H1 (cell line): ENCODE measurements around the gene DMWD. TPM values are rescaled to one million over a fixed set of nuclear protein-coding genes. Genes with fewer than 3 reads are reported as not detected.
A peak's percentile ranks its signal among the peaks of the same experiment; 100 is the strongest.

Experiments used
- CTCF ChIA-PET: fragments of 300-600 bp; sonication (Branson Sonifier 250); formaldehyde crosslinking; loops from one replicate; lab custom pipeline; 2021; ENCODE audit not compliant: partially characterized antibody; lab: Charles Lee
- POLR2A ChIA-PET: fragments of 300-600 bp; sonication (Branson Sonifier 250); formaldehyde crosslinking; loops from one replicate; lab custom pipeline; 2021; ENCODE audit warnings: inconsistent platforms; ENCODE audit not compliant: partially characterized antibody; lab: Charles Lee
- DNase-seq, 2 experiments: peaks; one replicate each; pipeline versions ENCODE4 v3.0.0 to v3.0.0-alpha.2; 2010 to 2022; ENCODE audit warnings: low spot score in 2 of 2, low read depth in 1 of 2, mixed read lengths in 1 of 2
- FAIRE-seq: peaks from 2 replicates; lab custom pipeline; 2011; peaks lifted over from hg19 to GRCh38; lab: Jason Lieb, UNC
- H2AFZ ChIP-seq: 2 replicates; pipeline ENCODE4 v1.8.1; 2012; ENCODE audit warnings: low read length, inconsistent platforms
- H2AK5ac ChIP-seq: 2 replicates; pipeline ENCODE4 v1.6.1; 2013; ENCODE audit warnings: low read depth, low read length
- H2BK120ac ChIP-seq: replicated peaks from 2 replicates; pipeline ENCODE3; 2013; ENCODE audit warnings: low read depth, low read length, inconsistent platforms
- H2BK12ac ChIP-seq: 2 replicates; pipeline ENCODE4 v1.6.1; 2013; ENCODE audit warnings: low read depth, low read length
- H2BK15ac ChIP-seq: 2 replicates; pipeline ENCODE4 v1.6.1; 2013; ENCODE audit warnings: low read length
- H2BK20ac ChIP-seq: 2 replicates; pipeline ENCODE4 v1.6.1; 2013; ENCODE audit warnings: low read length
- H2BK5ac ChIP-seq: 2 replicates; pipeline ENCODE4 v1.6.1; 2013; ENCODE audit warnings: low read depth, low read length
- H3K14ac ChIP-seq: 2 replicates; pipeline ENCODE4 v1.6.1; 2013; ENCODE audit warnings: inconsistent platforms; ENCODE audit not compliant: insufficient read length
- H3K18ac ChIP-seq: 2 replicates; pipeline ENCODE4 v1.6.1; 2013; ENCODE audit warnings: low read length; ENCODE audit errors: extremely low read depth
- H3K23ac ChIP-seq: 2 replicates; pipeline ENCODE4 v1.6.1; 2013; ENCODE audit warnings: inconsistent platforms; ENCODE audit not compliant: insufficient read length
- H3K23me2 ChIP-seq: 2 replicates; pipeline ENCODE4 v1.6.1; 2013; ENCODE audit warnings: low read depth, low read length
- H3K27ac ChIP-seq: 2 replicates; pipeline ENCODE4 v1.6.1; 2011; ENCODE audit warnings: low read depth, low read length, inconsistent platforms
- H3K27me3 ChIP-seq, 4 experiments: replicated peaks in 1 of 4; 1 replicate in 1 of 4; 2 replicates in 3 of 4; pipeline versions ENCODE4 v1.6.1 to v1.8.1; 2011 to 2013; ENCODE audit warnings: low read length in 3 of 4, mild to moderate bottlenecking in 3 of 4, inconsistent platforms in 2 of 4, mixed read lengths in 2 of 4, moderate library complexity in 1 of 4; ENCODE audit not compliant: control insufficient read depth in 3 of 4, insufficient read depth in 3 of 4; ENCODE audit errors: extremely low read depth in 1 of 4
- H3K36me3 ChIP-seq, 4 experiments: 2 replicates each; pipeline versions ENCODE4 v1.6.1 to v1.8.1; 2011 to 2013; ENCODE audit warnings: mild to moderate bottlenecking in 4 of 4, low read length in 3 of 4, moderate library complexity in 2 of 4, control low read depth in 1 of 4, inconsistent platforms in 1 of 4; ENCODE audit not compliant: insufficient read depth in 4 of 4, control insufficient read depth in 2 of 4
- H3K4ac ChIP-seq: replicated peaks from 2 replicates; pipeline ENCODE3; 2013; ENCODE audit warnings: low read length, low read depth, mixed read lengths, inconsistent platforms; ENCODE audit not compliant: insufficient read length
- H3K4me1 ChIP-seq, 4 experiments: replicated peaks in 1 of 4; 1 replicate in 1 of 4; 2 replicates in 3 of 4; pipeline versions ENCODE4 v1.6.1 to v1.8.1; 2011 to 2013; ENCODE audit warnings: low read length in 3 of 4, inconsistent platforms in 2 of 4, mixed read lengths in 1 of 4; ENCODE audit not compliant: insufficient read depth in 4 of 4, control insufficient read depth in 3 of 4
- H3K4me2 ChIP-seq, 2 experiments: 2 replicates each; pipeline versions ENCODE4 v1.6.1 to v1.8.1; 2011 to 2013; ENCODE audit warnings: low read depth in 2 of 2, low read length in 2 of 2, control low read depth in 1 of 2, inconsistent platforms in 1 of 2, mild to moderate bottlenecking in 1 of 2; ENCODE audit not compliant: insufficient read depth in 1 of 2
- H3K4me3 ChIP-seq, 4 experiments: fragments of 200-600, 300-600 bp in 1 of 4; sonication (generic), shearing (Covaris generic), sonication (Bioruptor Twin) in 1 of 4; 2 replicates each; pipeline versions ENCODE4 v1.5.1 to v1.8.1; 2011 to 2016; ENCODE audit warnings: low read length in 4 of 4, low read depth in 3 of 4, control low read depth in 2 of 4, inconsistent platforms in 2 of 4, mild to moderate bottlenecking in 2 of 4, mixed read lengths in 1 of 4, moderate library complexity in 1 of 4; ENCODE audit not compliant: insufficient read depth in 2 of 4; ENCODE audit errors: extremely low read depth in 1 of 4
- H3K56ac ChIP-seq: replicated peaks from 2 replicates; pipeline ENCODE3; 2013; ENCODE audit warnings: low read depth, mild to moderate bottlenecking, mixed read lengths, low read length, inconsistent platforms; ENCODE audit not compliant: insufficient read length
- H3K79me1 ChIP-seq: 2 replicates; pipeline ENCODE4 v1.6.1; 2013; ENCODE audit warnings: low read depth, low read length, control low read depth
- H3K79me2 ChIP-seq, 2 experiments: 2 replicates each; pipeline versions ENCODE4 v1.6.1 to v1.8.1; 2012 to 2013; ENCODE audit warnings: low read length in 2 of 2, mild to moderate bottlenecking in 2 of 2, inconsistent platforms in 1 of 2; ENCODE audit not compliant: insufficient read depth in 2 of 2, control insufficient read depth in 1 of 2
- H3K9ac ChIP-seq, 4 experiments: replicated peaks in 1 of 4; 1 replicate in 1 of 4; 2 replicates in 3 of 4; pipeline versions ENCODE4 v1.6.1 to v1.8.1; 2011 to 2013; ENCODE audit warnings: low read depth in 3 of 4, low read length in 3 of 4, control low read depth in 2 of 4, mild to moderate bottlenecking in 2 of 4, moderate library complexity in 2 of 4, inconsistent platforms in 1 of 4; ENCODE audit errors: extremely low read depth in 1 of 4
- H3K9me3 ChIP-seq, 2 experiments: 2 replicates each; pipeline versions ENCODE4 v1.6.1 to v1.8.1; 2012 to 2013; ENCODE audit warnings: mild to moderate bottlenecking in 2 of 2, moderate library complexity in 2 of 2, control low read depth in 1 of 2, inconsistent platforms in 1 of 2, low read depth in 1 of 2, low read length in 1 of 2, mixed read lengths in 1 of 2; ENCODE audit not compliant: insufficient read depth in 2 of 2
- H4K20me1 ChIP-seq, 2 experiments: replicated peaks in 1 of 2; 2 replicates each; pipeline versions ENCODE3 to v1.8.1; 2011 to 2013; ENCODE audit warnings: inconsistent platforms in 2 of 2, low read length in 2 of 2, mild to moderate bottlenecking in 1 of 2; ENCODE audit not compliant: insufficient read depth in 2 of 2, control insufficient read depth in 1 of 2
- H4K5ac ChIP-seq: 2 replicates; pipeline ENCODE4 v1.6.1; 2013; ENCODE audit warnings: low read length, low read depth, mixed read lengths, inconsistent platforms; ENCODE audit not compliant: insufficient read length
- H4K8ac ChIP-seq: 2 replicates; pipeline ENCODE4 v1.8.0; 2013; ENCODE audit warnings: mild to moderate bottlenecking, moderate library complexity, low read length, inconsistent platforms; ENCODE audit not compliant: insufficient read depth; ENCODE audit errors: extremely low read depth
- H4K91ac ChIP-seq: replicated peaks from 2 replicates; pipeline ENCODE3; 2013; ENCODE audit warnings: low read length, mixed read lengths, inconsistent platforms; ENCODE audit not compliant: insufficient read length
- CTBP2 ChIP-seq: IDR thresholded peaks from 2 replicates; pipeline ENCODE4 v1.7.0; 2011; ENCODE audit warnings: borderline replicate concordance, mild to moderate bottlenecking, moderate library complexity, mixed read lengths, low read length; ENCODE audit not compliant: insufficient read depth, insufficient read length
- FOSL1 ChIP-seq: IDR thresholded peaks from 2 replicates; pipeline ENCODE4 v1.6.1; 2011; ENCODE audit warnings: mild to moderate bottlenecking, low read depth, low read length, moderate library complexity; ENCODE audit not compliant: insufficient read depth
- GTF2F1 ChIP-seq: IDR thresholded peaks from 2 replicates; pipeline ENCODE4 v1.6.1; 2012; ENCODE audit warnings: low read depth, low read length, improper control_type of control experiment, borderline replicate concordance
- KDM4A ChIP-seq: IDR thresholded peaks from one replicate; pipeline ENCODE4 v1.7.1; 2012; ENCODE audit warnings: low read depth, mild to moderate bottlenecking, moderate library complexity, low read length, inconsistent platforms; ENCODE audit not compliant: severe bottlenecking
- RXRA ChIP-seq: IDR thresholded peaks from 2 replicates; pipeline ENCODE4 v1.6.1; 2011; ENCODE audit warnings: low read depth, mild to moderate bottlenecking, low read length, moderate library complexity; ENCODE audit not compliant: insufficient read depth
- SAP30 ChIP-seq: fragments of 300-600 bp; sonication (generic); IDR thresholded peaks from 2 replicates; pipeline ENCODE4 v1.7.1; 2012; ENCODE audit warnings: low read length, moderate library complexity, mild to moderate bottlenecking, inconsistent platforms; ENCODE audit not compliant: insufficient read depth, insufficient replicate concordance
- SIN3A ChIP-seq, 2 experiments: IDR thresholded peaks in 1 of 2; conservative IDR thresholded peaks in 1 of 2; 2 replicates each; pipeline ENCODE4 v1.6.1; 2011 to 2012; ENCODE audit warnings: low read length in 2 of 2, improper control_type of control experiment in 1 of 2, low read depth in 1 of 2, mild to moderate bottlenecking in 1 of 2
- SIX5 ChIP-seq: IDR thresholded peaks from 2 replicates; pipeline ENCODE4 v1.6.1; 2011; ENCODE audit warnings: mild to moderate bottlenecking, low read depth, low read length
- SRF ChIP-seq: IDR thresholded peaks from 2 replicates; pipeline ENCODE4 v1.6.1; 2011; ENCODE audit warnings: mild to moderate bottlenecking, low read depth, low read length, moderate library complexity
- SUZ12 ChIP-seq: fragments of 200-600 bp; sonication (generic); IDR thresholded peaks from 2 replicates; pipeline ENCODE4 v1.6.1; 2012; ENCODE audit warnings: mild to moderate bottlenecking, inconsistent platforms, low read length, moderate library complexity, mixed read lengths
- TAF1 ChIP-seq: IDR thresholded peaks from 2 replicates; pipeline ENCODE4 v1.6.1; 2011; ENCODE audit warnings: mild to moderate bottlenecking, low read depth, low read length
- ZNF274 ChIP-seq: IDR thresholded peaks from 2 replicates; pipeline ENCODE4 v1.7.0; 2012; ENCODE audit warnings: low read length, borderline replicate concordance; ENCODE audit errors: extremely low read depth
- WGBS, 2 experiments: shearing (Covaris generic) in 1 of 2; methylation state at CpG; one replicate each; pipeline versions ENCODE4 v1.1.6 to v1.1.7; 2013 to 2015; ENCODE audit warnings: low lambda C conversion rate in 2 of 2, mixed read lengths in 2 of 2, inconsistent platforms in 1 of 2, low coverage in 1 of 2, missing lambda C conversion rate in 1 of 2; ENCODE audit not compliant: insufficient replicate concordance in 2 of 2, insufficient coverage in 1 of 2, insufficient read length in 1 of 2; ENCODE audit errors: extremely low coverage in 1 of 2, missing lambda C conversion rate in 1 of 2; 5-methylcytosine and 5-hydroxymethylcytosine counted together
- polyA plus RNA-seq, 7 experiments: library from polyadenylated mRNA; depleted of rRNA in 3 of 7; stranded (reverse) in 5 of 7; unstranded in 2 of 7; fragments of >200 nt in 5 of 7; fragments of 200-250 nt in 2 of 7; gene quantifications; 1 replicate in 5 of 7; 2 replicates in 1 of 7; 4 replicates in 1 of 7; pipeline versions ENCODE4 v1.2.1 to v1.2.3, GENCODE V29; 2011 to 2013; ENCODE audit warnings: missing spikeins in 2 of 7, mixed read lengths in 2 of 7
- total RNA-seq: library from RNA; stranded (reverse); fragmentation: NEBNext Ultra II Directional; extraction: Animal tissue kit (Norgen Biotek cat#: 25700); gene quantifications from 2 replicates; pipeline ENCODE4 v1.2.1, GENCODE V29; 2021
- TF ChIP-seq, protein P1 (sequence below): IDR thresholded peaks from 2 replicates; pipeline ENCODE4 v1.6.1; 2012; ENCODE audit warnings: inconsistent platforms

The DMWD gene
- total and polyA plus RNA-seq, 2 of the 8 experiments (the other 6 are each of a cell fraction or from before 2014, with no cell fraction given), result 13.6 to 41.0 TPM

DNA sequence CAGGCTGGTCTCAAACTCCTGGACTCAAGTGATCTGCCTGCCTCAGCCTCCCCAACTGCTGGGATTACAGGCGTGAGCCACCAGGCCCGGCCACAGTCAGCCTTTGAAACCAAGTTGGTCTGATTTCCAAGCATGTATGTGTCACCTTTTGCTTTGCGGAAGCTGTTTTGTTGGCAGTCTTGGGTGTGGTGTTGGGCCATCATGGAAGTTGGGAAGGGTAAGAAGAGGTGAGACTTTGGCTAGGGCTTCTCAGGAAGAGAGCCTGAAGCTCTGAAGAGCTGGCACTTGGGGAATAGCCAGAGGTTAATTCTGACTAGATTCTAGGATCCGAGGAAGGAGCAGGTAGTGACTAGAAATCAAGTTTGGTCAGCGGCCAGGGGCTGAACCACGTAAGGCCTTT is 19.7 kb upstream of the DMWD start:
- peak overlapping the region; percentile 33; the same call in 1 of the 2 replicates for H2BK12ac ChIP-seq
- no peak for DNase-seq
- H3K4ac ChIP-seq, result no peak overlapping the region
- H3K9me3 ChIP-seq, result no peaks in the 10 kb centered on the region
- no peak overlapping the region for H4K91ac ChIP-seq
- H2AFZ ChIP-seq, result no peak overlapping the region
- no peaks in the 10 kb centered on the region for H3K79me1 ChIP-seq
- H4K8ac ChIP-seq, result no peak overlapping the region
- H2BK5ac ChIP-seq, result no peak overlapping the region
- no peak overlapping the region for H3K4me2 ChIP-seq
- H2AK5ac ChIP-seq, result no peak overlapping the region
- H3K79me2 ChIP-seq, result no peaks in the 10 kb centered on the region
- H3K36me3 ChIP-seq, result no peaks in the 10 kb centered on the region
- no peak overlapping the region for H3K4me3 ChIP-seq
- H3K9ac ChIP-seq, result no peak overlapping the region
- H4K20me1 ChIP-seq, result no peaks in the 10 kb centered on the region
- H2BK15ac ChIP-seq, result no peak overlapping the region
- WGBS, 2 experiments, result 91% methylated on average over 6 of the region's 6 CpGs; no CpG with 5 or more reads in 1 of the 2 experiments
- H4K5ac ChIP-seq, result no peak overlapping the region
- CTCF ChIA-PET, result interaction anchor here (8.8 kb wide), 1 partner anchor 9 kb away, joined by 107 read pairs; no protein-coding TSS in a partner anchor
- H3K18ac ChIP-seq, result no peak overlapping the region
- H3K27me3 ChIP-seq, result no peaks in the 10 kb centered on the region
- FAIRE-seq, result no peak
- POLR2A ChIA-PET, result interaction anchor here (1.5 to 12.6 kb wide), 4 partner anchors 9 to 52 kb away, joined by 3 to 175 read pairs (median 78); partner anchors contain the start of genes DMWD, FOXA3, SIX5 and SYMPK
- H3K27ac ChIP-seq, result no peak overlapping the region
- no peak overlapping the region for H3K23ac ChIP-seq
- H3K23me2 ChIP-seq, result peaks cover 16% of the 10 kb centered on the region
- no peak overlapping the region for H3K14ac ChIP-seq
- no peak overlapping the region for H2BK120ac ChIP-seq
- H3K56ac ChIP-seq, result no peak overlapping the region
- peaks cover 0 to 11% (median 10%) of the 10 kb centered on the region in 4 experiments; a peak in 6 of 7 replicates for H3K4me1 ChIP-seq
- H2BK20ac ChIP-seq, result no peak overlapping the region
- TF ChIP-seq CTBP2, result no peak
- TF ChIP-seq, protein P1, sequence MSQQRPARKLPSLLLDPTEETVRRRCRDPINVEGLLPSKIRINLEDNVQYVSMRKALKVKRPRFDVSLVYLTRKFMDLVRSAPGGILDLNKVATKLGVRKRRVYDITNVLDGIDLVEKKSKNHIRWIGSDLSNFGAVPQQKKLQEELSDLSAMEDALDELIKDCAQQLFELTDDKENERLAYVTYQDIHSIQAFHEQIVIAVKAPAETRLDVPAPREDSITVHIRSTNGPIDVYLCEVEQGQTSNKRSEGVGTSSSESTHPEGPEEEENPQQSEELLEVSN, result no peak
- no peak for TF ChIP-seq TAF1
- no peak for TF ChIP-seq SAP30
- TF ChIP-seq ZNF274, result no peak
- no peak for TF ChIP-seq FOSL1
- no peak for TF ChIP-seq SUZ12
- TF ChIP-seq KDM4A, result no peak
- TF ChIP-seq GTF2F1, result no peak
- no peak for TF ChIP-seq SIN3A (conservative IDR thresholded peaks at IDR 0.05 in 1 of 2, IDR thresholded peaks at IDR 0.05 in 1 of 2; ENCODE audit: low read depth in 1 of 2, low read length in 2 of 2)
- TF ChIP-seq SIX5, result no peak
- no peak for TF ChIP-seq RXRA
- TF ChIP-seq SRF, result no peak
